ENCODE data around the gene LMNA.

DNA sequence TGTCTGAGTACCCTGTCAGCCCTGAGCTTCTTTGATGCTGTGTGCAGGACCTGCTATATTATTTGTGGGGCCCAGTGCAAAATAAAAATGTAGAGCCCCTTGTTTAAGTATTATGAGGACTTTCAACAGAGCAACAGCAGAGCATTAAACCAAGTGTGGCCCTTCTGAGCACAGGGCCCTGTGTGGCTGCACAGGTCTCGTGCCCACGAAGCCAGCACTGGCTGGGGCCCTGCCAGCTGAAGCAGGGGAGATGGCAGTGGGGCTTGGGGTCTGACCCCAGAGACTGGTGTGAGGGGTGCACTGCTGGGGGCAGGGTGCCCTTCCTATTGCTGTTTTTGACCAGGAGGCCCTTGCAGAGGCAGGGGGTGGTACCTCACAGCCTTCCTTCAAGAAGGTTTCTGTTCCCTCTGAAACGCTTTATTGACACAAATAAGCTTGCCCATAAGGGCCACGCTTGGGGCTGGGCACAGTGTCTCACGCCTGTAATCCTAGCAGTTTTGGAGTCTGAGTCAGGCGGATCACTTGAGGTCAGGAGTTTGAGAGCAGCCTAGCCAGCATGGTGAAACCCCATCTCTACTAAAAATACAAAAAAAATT lies 36.7 kb downstream of the LMNA start:
- TF ChIP-seq, protein P1, sequence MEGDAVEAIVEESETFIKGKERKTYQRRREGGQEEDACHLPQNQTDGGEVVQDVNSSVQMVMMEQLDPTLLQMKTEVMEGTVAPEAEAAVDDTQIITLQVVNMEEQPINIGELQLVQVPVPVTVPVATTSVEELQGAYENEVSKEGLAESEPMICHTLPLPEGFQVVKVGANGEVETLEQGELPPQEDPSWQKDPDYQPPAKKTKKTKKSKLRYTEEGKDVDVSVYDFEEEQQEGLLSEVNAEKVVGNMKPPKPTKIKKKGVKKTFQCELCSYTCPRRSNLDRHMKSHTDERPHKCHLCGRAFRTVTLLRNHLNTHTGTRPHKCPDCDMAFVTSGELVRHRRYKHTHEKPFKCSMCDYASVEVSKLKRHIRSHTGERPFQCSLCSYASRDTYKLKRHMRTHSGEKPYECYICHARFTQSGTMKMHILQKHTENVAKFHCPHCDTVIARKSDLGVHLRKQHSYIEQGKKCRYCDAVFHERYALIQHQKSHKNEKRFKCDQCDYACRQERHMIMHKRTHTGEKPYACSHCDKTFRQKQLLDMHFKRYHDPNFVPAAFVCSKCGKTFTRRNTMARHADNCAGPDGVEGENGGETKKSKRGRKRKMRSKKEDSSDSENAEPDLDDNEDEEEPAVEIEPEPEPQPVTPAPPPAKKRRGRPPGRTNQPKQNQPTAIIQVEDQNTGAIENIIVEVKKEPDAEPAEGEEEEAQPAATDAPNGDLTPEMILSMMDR (IDR thresholded peaks at IDR 0.05): no peak
- TF ChIP-seq, protein P2, sequence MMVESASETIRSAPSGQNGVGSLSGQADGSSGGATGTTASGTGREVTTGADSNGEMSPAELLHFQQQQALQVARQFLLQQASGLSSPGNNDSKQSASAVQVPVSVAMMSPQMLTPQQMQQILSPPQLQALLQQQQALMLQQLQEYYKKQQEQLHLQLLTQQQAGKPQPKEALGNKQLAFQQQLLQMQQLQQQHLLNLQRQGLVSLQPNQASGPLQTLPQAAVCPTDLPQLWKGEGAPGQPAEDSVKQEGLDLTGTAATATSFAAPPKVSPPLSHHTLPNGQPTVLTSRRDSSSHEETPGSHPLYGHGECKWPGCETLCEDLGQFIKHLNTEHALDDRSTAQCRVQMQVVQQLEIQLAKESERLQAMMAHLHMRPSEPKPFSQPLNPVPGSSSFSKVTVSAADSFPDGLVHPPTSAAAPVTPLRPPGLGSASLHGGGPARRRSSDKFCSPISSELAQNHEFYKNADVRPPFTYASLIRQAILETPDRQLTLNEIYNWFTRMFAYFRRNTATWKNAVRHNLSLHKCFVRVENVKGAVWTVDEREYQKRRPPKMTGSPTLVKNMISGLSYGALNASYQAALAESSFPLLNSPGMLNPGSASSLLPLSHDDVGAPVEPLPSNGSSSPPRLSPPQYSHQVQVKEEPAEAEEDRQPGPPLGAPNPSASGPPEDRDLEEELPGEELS (CRISPR knock-in tag; IDR thresholded peaks at IDR 0.05): no peak
- TF ChIP-seq, protein P3, sequence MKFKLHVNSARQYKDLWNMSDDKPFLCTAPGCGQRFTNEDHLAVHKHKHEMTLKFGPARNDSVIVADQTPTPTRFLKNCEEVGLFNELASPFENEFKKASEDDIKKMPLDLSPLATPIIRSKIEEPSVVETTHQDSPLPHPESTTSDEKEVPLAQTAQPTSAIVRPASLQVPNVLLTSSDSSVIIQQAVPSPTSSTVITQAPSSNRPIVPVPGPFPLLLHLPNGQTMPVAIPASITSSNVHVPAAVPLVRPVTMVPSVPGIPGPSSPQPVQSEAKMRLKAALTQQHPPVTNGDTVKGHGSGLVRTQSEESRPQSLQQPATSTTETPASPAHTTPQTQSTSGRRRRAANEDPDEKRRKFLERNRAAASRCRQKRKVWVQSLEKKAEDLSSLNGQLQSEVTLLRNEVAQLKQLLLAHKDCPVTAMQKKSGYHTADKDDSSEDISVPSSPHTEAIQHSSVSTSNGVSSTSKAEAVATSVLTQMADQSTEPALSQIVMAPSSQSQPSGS (CRISPR knock-in tag; IDR thresholded peaks at IDR 0.05; ENCODE audit: borderline replicate concordance, low read depth): no peak
- TF ChIP-seq TEAD4 (CRISPR knock-in tag; IDR thresholded peaks at IDR 0.05): no peak
- TF ChIP-seq, protein P4, sequence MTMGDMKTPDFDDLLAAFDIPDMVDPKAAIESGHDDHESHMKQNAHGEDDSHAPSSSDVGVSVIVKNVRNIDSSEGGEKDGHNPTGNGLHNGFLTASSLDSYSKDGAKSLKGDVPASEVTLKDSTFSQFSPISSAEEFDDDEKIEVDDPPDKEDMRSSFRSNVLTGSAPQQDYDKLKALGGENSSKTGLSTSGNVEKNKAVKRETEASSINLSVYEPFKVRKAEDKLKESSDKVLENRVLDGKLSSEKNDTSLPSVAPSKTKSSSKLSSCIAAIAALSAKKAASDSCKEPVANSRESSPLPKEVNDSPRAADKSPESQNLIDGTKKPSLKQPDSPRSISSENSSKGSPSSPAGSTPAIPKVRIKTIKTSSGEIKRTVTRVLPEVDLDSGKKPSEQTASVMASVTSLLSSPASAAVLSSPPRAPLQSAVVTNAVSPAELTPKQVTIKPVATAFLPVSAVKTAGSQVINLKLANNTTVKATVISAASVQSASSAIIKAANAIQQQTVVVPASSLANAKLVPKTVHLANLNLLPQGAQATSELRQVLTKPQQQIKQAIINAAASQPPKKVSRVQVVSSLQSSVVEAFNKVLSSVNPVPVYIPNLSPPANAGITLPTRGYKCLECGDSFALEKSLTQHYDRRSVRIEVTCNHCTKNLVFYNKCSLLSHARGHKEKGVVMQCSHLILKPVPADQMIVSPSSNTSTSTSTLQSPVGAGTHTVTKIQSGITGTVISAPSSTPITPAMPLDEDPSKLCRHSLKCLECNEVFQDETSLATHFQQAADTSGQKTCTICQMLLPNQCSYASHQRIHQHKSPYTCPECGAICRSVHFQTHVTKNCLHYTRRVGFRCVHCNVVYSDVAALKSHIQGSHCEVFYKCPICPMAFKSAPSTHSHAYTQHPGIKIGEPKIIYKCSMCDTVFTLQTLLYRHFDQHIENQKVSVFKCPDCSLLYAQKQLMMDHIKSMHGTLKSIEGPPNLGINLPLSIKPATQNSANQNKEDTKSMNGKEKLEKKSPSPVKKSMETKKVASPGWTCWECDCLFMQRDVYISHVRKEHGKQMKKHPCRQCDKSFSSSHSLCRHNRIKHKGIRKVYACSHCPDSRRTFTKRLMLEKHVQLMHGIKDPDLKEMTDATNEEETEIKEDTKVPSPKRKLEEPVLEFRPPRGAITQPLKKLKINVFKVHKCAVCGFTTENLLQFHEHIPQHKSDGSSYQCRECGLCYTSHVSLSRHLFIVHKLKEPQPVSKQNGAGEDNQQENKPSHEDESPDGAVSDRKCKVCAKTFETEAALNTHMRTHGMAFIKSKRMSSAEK (CRISPR knock-in tag; IDR thresholded peaks at IDR 0.05; ENCODE audit: borderline replicate concordance): no peak
- TF ChIP-seq SP1 (CRISPR knock-in tag; conservative IDR thresholded peaks at IDR 0.05): no peak
- no peak for TF ChIP-seq ELF4 (CRISPR knock-in tag; IDR thresholded peaks at IDR 0.05; ENCODE audit: low read depth)
- TF ChIP-seq, protein P5, sequence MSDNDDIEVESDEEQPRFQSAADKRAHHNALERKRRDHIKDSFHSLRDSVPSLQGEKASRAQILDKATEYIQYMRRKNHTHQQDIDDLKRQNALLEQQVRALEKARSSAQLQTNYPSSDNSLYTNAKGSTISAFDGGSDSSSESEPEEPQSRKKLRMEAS (CRISPR knock-in tag; IDR thresholded peaks at IDR 0.05): no peak
